ENCODE measurements around the gene CADM2.

DNA sequence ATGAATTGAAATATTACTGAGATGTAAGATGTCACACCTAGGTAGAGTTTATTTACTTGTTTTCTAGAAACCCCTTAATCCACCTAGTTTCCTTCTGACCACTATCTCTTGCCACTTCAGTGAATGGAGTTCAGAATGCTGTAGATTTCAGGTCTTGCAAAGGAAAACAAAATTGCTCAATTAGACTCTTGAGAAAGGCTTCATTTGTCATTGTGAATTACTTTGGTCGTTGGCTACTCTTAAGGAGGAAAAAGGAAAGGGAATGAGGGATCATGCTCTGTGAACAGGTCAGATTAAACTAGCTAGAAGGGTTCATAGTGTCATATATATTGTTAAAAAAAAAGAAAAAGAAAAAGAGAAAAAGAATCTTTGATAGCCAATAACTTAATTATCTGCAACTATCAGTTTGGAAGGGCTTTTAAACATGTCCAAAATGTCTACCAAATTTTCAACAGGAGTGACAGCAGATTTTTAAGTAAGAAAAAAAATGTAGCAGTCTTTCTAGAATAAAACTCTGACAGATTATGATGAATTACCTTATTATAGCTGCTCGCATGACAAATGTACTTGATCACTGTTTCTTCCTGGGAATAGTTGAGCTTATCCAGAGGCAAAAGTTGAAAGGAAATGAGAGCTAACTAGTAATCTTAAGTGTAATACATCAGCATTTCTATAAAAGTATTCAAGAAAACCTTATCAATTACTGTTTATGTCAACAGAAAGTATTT lies 543.5 kb downstream of the CADM2 start:
- TF ChIP-seq, protein P1, sequence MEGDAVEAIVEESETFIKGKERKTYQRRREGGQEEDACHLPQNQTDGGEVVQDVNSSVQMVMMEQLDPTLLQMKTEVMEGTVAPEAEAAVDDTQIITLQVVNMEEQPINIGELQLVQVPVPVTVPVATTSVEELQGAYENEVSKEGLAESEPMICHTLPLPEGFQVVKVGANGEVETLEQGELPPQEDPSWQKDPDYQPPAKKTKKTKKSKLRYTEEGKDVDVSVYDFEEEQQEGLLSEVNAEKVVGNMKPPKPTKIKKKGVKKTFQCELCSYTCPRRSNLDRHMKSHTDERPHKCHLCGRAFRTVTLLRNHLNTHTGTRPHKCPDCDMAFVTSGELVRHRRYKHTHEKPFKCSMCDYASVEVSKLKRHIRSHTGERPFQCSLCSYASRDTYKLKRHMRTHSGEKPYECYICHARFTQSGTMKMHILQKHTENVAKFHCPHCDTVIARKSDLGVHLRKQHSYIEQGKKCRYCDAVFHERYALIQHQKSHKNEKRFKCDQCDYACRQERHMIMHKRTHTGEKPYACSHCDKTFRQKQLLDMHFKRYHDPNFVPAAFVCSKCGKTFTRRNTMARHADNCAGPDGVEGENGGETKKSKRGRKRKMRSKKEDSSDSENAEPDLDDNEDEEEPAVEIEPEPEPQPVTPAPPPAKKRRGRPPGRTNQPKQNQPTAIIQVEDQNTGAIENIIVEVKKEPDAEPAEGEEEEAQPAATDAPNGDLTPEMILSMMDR (IDR thresholded peaks at IDR 0.05; ENCODE audit: poor library complexity), result no peak
- TF ChIP-seq EZH2phosphoT487 (IDR thresholded peaks at IDR 0.05; ENCODE audit: low read depth, severe bottlenecking, unreplicated experiment) (no peak), EZH2 (IDR thresholded peaks at IDR 0.05; ENCODE audit: borderline replicate concordance) (no peak)

Data from hepatocyte (in vitro differentiated cells).